Lung microvascular endothelial cell (primary cell): ENCODE measurements around the gene ZNF273. TPM values are rescaled to one million over a fixed set of nuclear protein-coding genes. Genes with fewer than 3 reads are reported as not detected.
"Not testable (repeated sequence)": the region's sequence is repeated elsewhere in the genome, so short reads cannot be mapped to it uniquely, and the experiment has no call there.

Experiments used
- DNase-seq, 2 donors: peaks; one replicate each; pipeline versions ENCODE4 v3.0.0 to v3.0.0-alpha.2; 2010; ENCODE audit warnings: low read depth in 2 of 2
- total RNA-seq: library from RNA; depleted of rRNA; stranded (reverse); fragments of >200 nt; gene quantifications from 2 replicates; pipeline ENCODE4 v1.2.1, GENCODE V29; 2014

ZNF273 gene
- total RNA-seq, 1 donor from 2014 or later, result 13.7 TPM

GRCh38 chr7:64888901-64889685, 14.0 kb upstream of the ZNF273 start:
- DNase-seq, result peak in 1 of 2 donors; percentile 14

GRCh38 chr7:64889686-64890162, 13.3 kb upstream of the ZNF273 start:
- no peak for DNase-seq

GRCh38 chr7:64890273-64890672, 12.8 kb upstream of the ZNF273 start:
- not testable (repeated sequence) for DNase-seq

DNA sequence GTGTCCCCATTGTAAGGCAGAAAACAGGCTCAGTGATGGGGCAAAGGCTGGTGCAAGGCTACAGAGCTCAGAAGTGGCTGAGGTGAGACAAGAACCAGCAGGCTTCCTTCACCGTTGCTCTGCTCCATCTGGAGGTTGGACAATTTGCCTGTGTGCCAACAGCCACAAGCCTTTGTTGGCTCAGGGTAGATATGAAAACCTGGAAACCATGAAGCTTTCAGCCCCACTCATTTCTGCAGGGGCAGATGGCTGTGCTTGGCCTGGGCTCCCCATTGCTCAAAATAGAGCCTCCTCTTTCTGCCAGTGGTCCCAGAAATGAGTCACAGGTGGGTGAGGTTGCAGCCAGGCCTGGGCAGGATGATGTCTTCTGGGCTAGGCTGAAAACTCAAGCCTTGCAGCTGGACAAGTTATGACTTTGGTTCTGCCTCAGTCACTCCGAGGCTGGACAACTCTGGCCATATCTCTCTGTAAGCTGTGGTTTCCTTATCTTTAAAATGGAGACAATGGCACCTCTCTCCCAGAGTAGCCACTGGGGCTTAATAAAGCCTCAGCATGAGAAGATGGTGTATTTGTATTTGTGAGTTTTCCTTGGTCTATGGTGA, 12.2 kb upstream of the ZNF273 start:
- no peak for DNase-seq

- not testable (repeated sequence) for DNase-seq
Measured at GRCh38 chr7:64891363-64892081, 11.6 kb upstream of the ZNF273 start.

GRCh38 chr7:64892116-64892515, 11.0 kb upstream of the ZNF273 start:
- peak in 1 of 2 donors; percentile 33 for DNase-seq

DNA sequence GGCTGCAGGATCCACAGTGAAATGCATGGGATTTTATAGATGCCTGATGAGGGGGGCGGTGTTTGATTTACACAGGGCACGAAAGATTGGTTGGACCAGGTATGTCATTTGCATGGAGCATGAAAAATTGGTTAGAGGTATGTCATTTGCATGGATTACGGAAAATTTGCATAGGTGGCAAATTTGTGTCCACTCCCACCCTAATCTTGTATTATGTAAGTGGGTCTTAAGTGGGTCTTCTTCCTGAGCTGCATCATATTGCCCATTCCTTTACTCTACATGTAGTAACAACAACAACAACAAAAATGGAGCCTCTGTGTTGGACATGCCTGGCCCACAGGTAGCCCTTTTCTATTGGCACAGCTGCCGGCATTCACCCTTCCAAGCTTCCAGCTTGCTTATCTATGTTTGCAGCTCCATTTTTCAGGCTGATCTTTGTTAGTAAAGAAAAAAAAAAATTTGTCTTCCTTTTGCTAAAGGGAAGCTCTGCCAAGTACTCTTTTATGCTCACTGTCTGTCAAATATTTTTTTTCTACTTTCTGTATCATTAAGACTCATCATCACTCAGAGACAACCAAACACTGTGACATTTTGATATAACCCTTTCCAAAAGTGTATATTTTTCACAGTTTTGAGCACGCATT, 10.3 kb upstream of the ZNF273 start:
- DNase-seq, result no peak

DNA sequence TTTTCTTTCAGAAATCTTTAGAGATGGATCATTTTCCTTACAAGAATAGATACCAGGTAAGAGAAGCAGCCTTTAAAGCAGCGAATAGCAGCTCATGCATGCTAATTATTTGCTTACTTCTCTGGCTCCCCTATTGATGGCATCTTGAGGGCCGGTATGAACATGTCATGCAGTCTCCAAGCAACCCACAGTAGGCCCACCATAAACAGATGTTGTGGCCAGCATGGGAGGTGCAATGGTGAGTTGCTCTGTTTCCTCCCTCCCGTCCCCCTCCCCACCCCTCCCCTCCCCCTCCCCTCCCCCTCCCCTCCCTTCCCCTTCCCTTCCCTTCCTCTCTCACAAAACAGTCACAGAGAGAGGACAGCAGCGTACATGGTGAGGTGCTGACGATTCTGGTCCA, 9.7 kb upstream of the ZNF273 start:
- DNase-seq, result no peak

- DNase-seq, result not testable (repeated sequence)
Measured at GRCh38 chr7:64902461-64902805, 640 bp upstream of the ZNF273 start.

DNA sequence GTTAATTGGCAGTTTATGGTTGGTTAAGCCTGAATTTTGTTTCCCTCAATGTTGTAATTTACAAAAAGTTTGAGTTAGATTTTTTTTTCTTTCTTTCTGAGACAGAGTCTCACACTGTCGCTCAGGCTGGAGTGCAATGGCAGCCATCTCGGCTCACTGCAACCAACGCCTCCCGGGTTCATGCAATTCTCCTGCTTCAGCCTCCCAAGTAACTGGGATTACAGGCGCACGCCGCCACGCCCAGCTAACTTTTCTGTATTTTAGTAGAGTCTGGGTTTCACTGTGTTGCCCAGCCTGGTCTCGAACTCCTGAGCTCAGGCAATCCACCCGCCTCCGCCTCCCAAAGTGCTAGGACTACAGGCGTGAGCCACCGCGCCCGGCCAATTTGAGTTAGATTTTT, 935 bp downstream of the ZNF273 start:
- DNase-seq, result no peak

DNA sequence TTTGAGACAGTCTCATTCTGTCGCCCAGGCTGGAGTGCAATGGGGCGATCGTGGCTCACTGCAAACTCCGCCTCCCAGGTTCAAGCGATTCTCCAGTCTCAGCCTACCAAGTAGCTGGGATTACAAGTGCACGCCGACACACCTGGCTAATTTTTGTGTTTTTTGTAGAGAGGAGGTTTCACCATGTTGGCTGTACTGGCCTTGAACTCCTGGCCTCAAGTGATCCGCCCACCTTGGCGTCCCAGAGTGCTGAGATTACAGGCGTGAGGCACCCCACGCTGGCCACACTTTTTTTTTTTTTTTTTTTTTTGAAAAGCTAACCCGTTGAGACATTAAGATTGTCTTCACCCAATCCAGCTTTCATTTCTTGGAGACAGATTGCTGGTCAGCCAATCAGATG, 2.1 kb downstream of the ZNF273 start:
- DNase-seq, result no peak

DNA sequence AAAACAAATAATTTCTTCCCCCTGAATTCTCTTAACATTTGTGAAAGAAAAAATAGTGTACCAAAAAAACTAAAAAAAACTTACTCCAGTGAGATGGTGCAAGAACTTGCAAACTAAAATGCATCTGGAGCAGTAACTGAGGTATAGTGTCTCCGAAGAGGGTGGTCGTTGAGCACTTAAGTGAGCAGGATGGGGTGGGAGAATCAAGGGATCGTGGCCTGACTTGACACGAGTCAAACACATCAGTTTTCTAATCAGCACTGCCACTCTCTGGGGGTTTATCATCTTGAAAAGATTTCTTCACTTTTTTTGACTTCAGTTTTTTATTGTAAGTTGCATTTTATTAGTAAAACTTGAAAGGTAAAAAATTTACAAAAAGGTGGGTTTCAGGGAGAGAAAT, 2.5 kb downstream of the ZNF273 start:
- DNase-seq, result no peak

DNA sequence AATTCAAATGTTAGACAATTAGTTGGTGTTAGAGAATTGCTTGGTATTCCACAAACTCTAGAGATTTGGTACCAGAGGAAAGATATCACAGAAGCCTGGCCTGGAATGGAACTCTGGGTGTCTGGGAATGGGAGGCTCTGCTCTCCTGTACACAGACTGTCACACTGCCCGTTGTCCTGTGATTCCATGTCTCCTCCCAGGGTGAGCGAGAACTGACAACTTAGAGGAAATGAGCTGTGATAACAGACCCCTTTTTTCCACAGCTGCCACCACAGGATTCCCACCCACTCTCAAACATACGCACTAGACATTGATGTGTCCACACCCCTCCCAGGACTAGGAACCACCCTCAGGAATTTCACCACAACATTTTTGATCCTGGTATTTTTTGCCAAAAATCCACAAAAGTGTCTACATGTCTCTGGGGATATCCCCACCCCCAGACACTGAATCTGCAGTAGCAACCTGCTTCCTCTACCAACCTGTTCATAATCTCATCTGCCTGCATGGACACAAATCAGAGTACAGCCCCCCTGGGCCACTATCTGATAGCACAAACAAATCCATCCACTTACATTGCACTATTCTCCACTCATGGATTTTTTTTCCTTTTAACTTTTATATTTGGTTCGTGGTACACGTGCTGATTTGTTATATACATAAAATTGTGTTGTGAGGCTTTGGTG, 4.7 kb downstream of the ZNF273 start:
- DNase-seq, result peak in 1 of 2 donors; percentile 68

- DNase-seq, result no peak
Measured at GRCh38 chr7:64908358-64908757, 5.3 kb downstream of the ZNF273 start.

DNA sequence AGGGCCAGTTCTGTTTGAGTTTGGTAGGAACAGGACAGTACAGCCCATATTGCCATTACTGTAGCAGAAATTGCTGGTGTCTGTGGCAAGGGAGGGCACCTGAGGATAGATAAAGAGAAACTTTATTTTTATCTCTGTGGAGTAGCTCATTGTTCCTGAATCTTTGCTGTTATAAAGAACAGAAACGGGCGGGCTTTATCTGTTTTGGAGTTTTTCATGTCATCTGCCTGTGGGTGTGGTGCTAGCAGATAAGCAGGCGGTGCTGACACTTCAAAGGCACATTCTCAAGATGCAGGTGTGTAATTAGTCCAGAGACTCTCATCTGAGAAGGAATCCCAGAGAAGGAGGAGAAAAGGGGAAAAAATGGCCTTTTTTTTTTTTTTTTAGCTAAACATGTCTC, 11.5 kb downstream of the ZNF273 start:
- DNase-seq, result no peak

DNA sequence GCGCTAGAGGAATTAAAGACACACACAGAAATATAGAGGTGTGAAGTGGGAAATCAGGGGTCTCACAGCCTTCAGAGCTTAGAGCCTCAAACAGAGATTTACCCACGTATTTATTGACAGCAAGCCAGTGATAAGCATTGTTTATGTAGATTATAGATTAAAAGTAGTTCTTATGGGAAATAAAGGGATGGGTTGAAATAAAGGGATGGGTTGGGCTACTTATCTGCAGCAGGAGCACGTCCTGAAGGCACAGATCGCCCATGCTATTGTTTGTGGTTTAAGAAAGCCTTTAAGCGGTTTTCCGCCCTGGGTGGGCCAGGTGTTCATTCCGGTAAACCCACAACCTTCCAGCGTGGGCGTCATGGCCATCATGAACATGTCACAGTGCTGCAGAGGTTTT, 12.2 kb downstream of the ZNF273 start:
- not testable (repeated sequence) for DNase-seq

- not testable (repeated sequence) for DNase-seq
Measured at GRCh38 chr7:64928252-64929187, 25.4 kb downstream of the ZNF273 start.

DNA sequence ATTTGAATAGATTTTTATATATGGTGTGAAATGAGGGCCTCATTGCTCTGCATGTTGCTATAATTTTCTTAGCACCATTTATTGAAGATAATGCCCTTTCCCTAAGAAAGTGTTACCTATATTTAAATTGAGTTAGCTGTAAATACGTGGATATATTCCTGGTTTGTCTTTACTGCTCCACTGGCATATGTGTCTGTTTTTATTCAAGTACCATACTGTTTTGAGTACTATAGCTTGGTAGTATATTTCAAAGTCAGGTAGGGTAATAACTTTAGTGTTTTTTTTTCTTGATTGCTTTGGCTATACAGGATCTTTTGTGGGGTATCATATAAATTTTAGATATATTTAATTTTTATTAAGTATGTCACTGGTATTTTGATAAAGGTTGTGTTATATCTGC, 31.4 kb downstream of the ZNF273 start:
- DNase-seq, result no peak

DNA sequence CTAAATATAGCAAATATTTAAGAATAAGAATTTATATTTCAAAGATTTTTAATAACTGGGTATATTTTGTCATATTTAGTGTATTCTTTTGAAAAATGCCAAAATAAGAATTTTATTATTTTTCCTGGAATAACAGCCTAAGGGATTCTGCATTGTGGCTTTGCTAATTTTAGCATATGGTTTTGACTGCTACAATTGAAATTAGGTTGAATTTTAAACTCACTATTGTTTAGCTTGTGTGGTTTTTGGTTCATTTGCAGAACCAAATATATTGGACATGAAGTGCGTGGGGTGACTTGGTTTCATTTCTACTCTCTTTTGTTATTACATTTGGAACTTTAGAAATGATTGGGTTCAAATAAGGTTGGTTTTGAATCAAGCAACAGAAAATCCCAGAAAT, 35.5 kb downstream of the ZNF273 start:
- no peak for DNase-seq

GRCh38 chr7:64940021-64940420, 36.9 kb downstream of the ZNF273 start:
- DNase-seq, result not testable (repeated sequence)
